Pancreas (tissue), 10 donors: Measurements from ENCODE around the gene GNAZ. TPM values are rescaled to one million over a fixed set of nuclear protein-coding genes. Genes with fewer than 3 reads are reported as not detected.

Experiments used
- ATAC-seq, 4 donors: fragments of 200-7000 bp; cut with Tn5 transposase; one replicate each; pipeline versions ENCODE4 v1.8.0 to v1.9.1; 2020; ENCODE audit warnings: mild to moderate bottlenecking in 4 of 4, moderate library complexity in 4 of 4
- DNase-seq, 6 donors: peaks; one replicate each; pipeline ENCODE4 v3.0.0-alpha.2; 2020
- FAIRE-seq: peaks from 2 replicates; lab custom pipeline; 2012; peaks lifted over from hg19 to GRCh38; lab: Jason Lieb, UNC
- H3K27ac ChIP-seq, 4 donors: fragments of 200-600 bp; sonication (generic); 1 replicate in 3 of 4; 2 replicates in 1 of 4; pipeline versions ENCODE4 v1.5.0 to v1.8.0; 2020
- H3K27me3 ChIP-seq, 4 donors: fragments of 200-600 bp; one replicate each; pipeline ENCODE4 v1.8.0; 2021
- H3K36me3 ChIP-seq, 3 donors: fragments of 200-600 bp; sonication (generic) in 1 of 3; one replicate each; pipeline versions ENCODE4 v1.5.0 to v1.8.0; 2020 to 2021
- H3K4me1 ChIP-seq, 3 donors: fragments of 200-600 bp; one replicate each; pipeline ENCODE4 v1.8.0; 2021
- H3K4me3 ChIP-seq, 4 donors: fragments of 200-600 bp; sonication (generic) in 2 of 4; one replicate each; pipeline versions ENCODE4 v1.5.0 to v1.8.0; 2020 to 2021
- H3K9me3 ChIP-seq, 4 donors: fragments of 200-600 bp; one replicate each; pipeline ENCODE4 v1.8.0; 2021
- CTCF ChIP-seq, 4 donors: fragments of 200-600 bp; sonication (generic) in 3 of 4; IDR thresholded peaks; one replicate each; pipeline versions ENCODE4 v1.5.0 to v1.8.0; 2021; ENCODE audit warnings: antibody characterized with exemption in 4 of 4
- WGBS, 2 donors: extraction: QIAGEN DNeasy Blood & Tissue Kit; methylation state at CpG; one replicate each; pipeline ENCODE4 v1.1.7; 2013; 5-methylcytosine and 5-hydroxymethylcytosine counted together
- intact Hi-C, 3 donors: fragments of 100-400 bp; cut with DNase I; formaldehyde crosslinking; loops; one replicate each; pipeline versions ENCODE4 v1.11.1 to v1.14.2; 2022
- polyA plus RNA-seq, 2 donors: library from polyadenylated mRNA; stranded (reverse); fragments of 200-250 nt; gene quantifications; one replicate each; pipeline ENCODE4 v1.2.3, GENCODE V29; 2013
- total RNA-seq, 6 donors: library from RNA; stranded (reverse); fragmentation: NEBNext Ultra II Directional in 4 of 6; extraction: Animal tissue kit (Norgen Biotek cat#: 25700) in 4 of 6; gene quantifications; one replicate each; pipeline versions ENCODE4 v1.2.1 to v1.2.4, GENCODE V29; 2021 to 2023
- donor health status: healthy with polysubstance abuse.
- donor health status: DM: no; HTN: no; CAD: no; lungs with moderate emphysema.
- donor health status: DM: no; HTN: no; CAD: no.
- donor health status: control.
- donor health status: control.
- donor health status: Bipolar disorder and iron deficiency.
- donor health status: DM: yes; HTN: yes; CAD: no.
- donor health status: DM: no; HTN: no; CAD: no.
- donor health status: DM: no; HTN: no; CAD: no.
- donor health status: DM: yes; HTN: yes; CAD: no.

Gene GNAZ
- total and polyA plus RNA-seq, 8 donors, result 0.88 to 9.7 (median 2.1) TPM

- DNase-seq, result no peak
- no peak for ATAC-seq
- Histone ChIP-seq H3K4me1 (peaks cover 4 to 12% (median 10%) of the 10 kb centered on the region in 3 donors), H3K9me3 (no peaks in the 10 kb centered on the region), H3K27me3 (no peaks in the 10 kb centered on the region), H3K36me3 (no peaks in the 10 kb centered on the region), H3K27ac (no peak overlapping the region), H3K4me3 (no peak overlapping the region)
- FAIRE-seq, result no peak
- intact Hi-C loops, result no loop called here
- WGBS, 2 donors, result 83 to 93% methylated on average over 16 of the region's 16 CpGs
- no peak for TF ChIP-seq CTCF (IDR thresholded peaks at IDR 0.05)
Measured at GRCh38 chr22:23151827-23152226, 81.5 kb downstream of the GNAZ start.

DNA sequence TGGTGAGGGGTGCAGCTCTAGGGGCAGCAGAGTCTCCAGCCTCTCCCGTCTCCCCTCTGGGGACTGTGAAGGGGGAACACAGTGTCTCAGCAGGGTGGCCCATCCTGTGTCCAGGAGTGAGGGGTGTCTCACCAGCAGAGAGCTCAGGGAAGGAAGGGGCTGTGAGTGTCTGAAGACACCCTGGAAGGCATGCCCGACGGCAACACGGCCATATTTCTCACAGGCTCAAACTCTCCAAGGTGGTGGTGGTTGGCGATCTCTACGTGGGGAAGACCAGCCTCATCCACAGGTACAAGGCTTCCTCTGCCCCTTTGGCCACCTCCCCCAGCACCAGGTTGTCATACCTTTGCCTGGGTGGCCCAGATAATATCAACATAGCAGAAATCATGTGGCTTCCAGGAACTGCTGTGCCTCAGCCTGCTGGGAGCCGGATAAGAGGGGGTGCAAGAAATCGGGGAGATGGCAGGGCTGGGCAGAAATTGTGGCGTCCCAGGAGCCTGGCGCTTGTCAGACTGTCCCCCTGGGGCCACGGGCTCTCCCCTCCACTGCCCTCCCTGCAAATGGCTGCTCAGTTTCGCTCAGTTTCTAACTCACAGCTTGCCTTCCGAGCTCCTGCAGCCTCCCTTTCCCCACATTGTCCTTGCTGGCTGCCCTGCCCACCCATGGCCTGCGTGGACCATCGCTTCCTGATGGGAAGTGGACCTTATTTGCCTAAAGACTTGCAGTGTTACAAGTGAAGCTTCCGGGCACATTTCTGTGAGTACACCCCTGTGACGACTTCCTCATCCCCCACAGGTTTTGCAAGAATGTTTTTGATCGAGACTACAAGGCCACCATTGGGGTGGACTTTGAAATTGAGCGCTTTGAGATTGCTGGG, 82.2 kb downstream of the GNAZ start:
- no peak overlapping the region for H3K4me3 ChIP-seq
- intact Hi-C loops, result no loop called here
- H3K9me3 ChIP-seq, result no peaks in the 10 kb centered on the region
- peaks cover 4 to 10% (median 9%) of the 10 kb centered on the region in 3 donors for H3K4me1 ChIP-seq
- DNase-seq (no peak), FAIRE-seq (no peak), ATAC-seq (no peak)
- WGBS, 2 donors, result 77 to 82% methylated on average over 19 of the region's 19 CpGs
- H3K36me3 ChIP-seq, result no peaks in the 10 kb centered on the region
- no peak overlapping the region for H3K27ac ChIP-seq
- TF ChIP-seq CTCF (IDR thresholded peaks at IDR 0.05), result no peak
- H3K27me3 ChIP-seq, result no peaks in the 10 kb centered on the region

- Histone ChIP-seq H3K27ac (no peak overlapping the region), H3K36me3 (no peaks in the 10 kb centered on the region), H3K4me3 (no peak overlapping the region), H3K4me1 (no peaks in the 10 kb centered on the region), H3K9me3 (no peaks in the 10 kb centered on the region), H3K27me3 (no peaks in the 10 kb centered on the region)
- TF ChIP-seq CTCF (IDR thresholded peaks at IDR 0.05), result no peak
- no peak for FAIRE-seq
- ATAC-seq, result no peak
- 74 to 82% methylated on average over 7 of the region's 7 CpGs for WGBS, 2 donors
- no peak for DNase-seq
- intact Hi-C loops, result no loop called here
Measured at GRCh38 chr22:23153994-23154393, 83.7 kb downstream of the GNAZ start.

GRCh38 chr22:23154461-23154860, 84.1 kb downstream of the GNAZ start:
- TF ChIP-seq CTCF (IDR thresholded peaks at IDR 0.05), result no peak
- Histone ChIP-seq H3K27me3 (no peaks in the 10 kb centered on the region), H3K4me3 (no peak overlapping the region), H3K27ac (no peak overlapping the region), H3K9me3 (no peaks in the 10 kb centered on the region), H3K4me1 (no peaks in the 10 kb centered on the region), H3K36me3 (no peaks in the 10 kb centered on the region)
- WGBS, 2 donors, result 85 to 97% methylated on average over 5 of the region's 5 CpGs
- FAIRE-seq (no peak), ATAC-seq (no peak), DNase-seq (no peak)
- intact Hi-C loops, result no loop called here

DNA sequence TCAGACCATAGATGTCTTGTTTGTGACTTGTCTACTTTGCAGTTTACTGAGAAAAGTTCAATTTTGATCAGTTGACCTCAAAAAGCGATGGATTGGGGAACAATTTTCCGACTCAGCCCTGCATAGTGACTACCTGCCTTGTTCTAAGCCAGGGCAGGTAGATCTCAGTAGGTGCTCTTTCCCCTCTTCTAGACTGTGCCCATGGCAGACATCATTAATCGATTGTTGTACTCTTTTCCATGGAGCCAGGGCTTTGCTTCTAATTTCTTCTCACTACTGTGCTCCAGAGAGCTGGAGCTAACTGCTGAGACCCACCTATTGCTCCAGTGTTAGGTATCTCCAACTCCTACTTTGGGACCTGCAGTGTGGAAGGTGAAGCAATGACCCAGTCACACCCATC, 84.8 kb downstream of the GNAZ start:
- 89 to 92% methylated on average over 3 of the region's 3 CpGs for WGBS, 2 donors
- FAIRE-seq, result no peak
- no peaks in the 10 kb centered on the region for H3K36me3 ChIP-seq
- no peaks in the 10 kb centered on the region for H3K9me3 ChIP-seq
- no peaks in the 10 kb centered on the region for H3K27me3 ChIP-seq
- no peak for ATAC-seq
- DNase-seq, result no peak
- no peak for TF ChIP-seq CTCF (IDR thresholded peaks at IDR 0.05)
- intact Hi-C loops, result no loop called here
- no peak overlapping the region for H3K4me3 ChIP-seq
- no peak overlapping the region for H3K27ac ChIP-seq
- no peaks in the 10 kb centered on the region for H3K4me1 ChIP-seq
